Endothelial cell of hepatic sinusoid (primary cell): ENCODE results near the gene CHST1.

Source experiments
- in situ Hi-C: cut with HindIII; loops from 2 replicates; pipeline ENCODE4 v1.10.0; 2017; ENCODE audit warnings: low sequenced_read_pairs

The CHST1 gene

DNA sequence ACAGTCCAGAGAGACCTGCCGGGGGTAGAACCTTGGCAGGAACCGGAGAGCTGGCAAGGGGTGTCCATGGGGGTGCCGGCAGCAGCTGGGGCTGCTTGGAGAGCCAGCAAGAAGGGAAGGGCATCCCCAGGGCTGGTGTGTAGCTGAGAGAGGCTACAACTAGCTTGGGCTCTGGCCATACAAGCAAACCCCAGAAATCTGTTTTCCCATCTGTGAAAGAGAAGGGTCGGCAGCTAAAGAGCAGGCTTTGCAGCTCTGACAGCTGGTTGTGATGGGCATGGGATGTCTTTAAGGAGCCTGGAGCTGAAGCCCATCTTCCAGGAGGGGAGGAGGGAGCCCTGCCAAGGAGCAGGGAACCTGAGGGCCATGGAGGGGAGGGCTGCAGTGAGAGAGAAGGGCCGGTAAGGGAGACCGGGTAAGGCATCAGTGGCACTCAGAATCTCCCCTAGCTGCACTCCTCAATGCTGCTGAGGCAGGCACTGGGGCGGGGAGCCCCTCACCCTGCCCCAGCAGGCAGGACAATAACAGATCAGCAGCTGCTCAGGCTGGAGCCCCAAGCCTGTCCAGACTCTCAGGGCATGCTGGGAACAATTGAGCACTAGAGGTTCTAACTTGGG, 3.9 kb downstream of the CHST1 start:
- in situ Hi-C loops, result loop anchor here (5.0 kb wide), 1 partner anchor 269 kb away; no protein-coding TSS in a partner anchor

DNA sequence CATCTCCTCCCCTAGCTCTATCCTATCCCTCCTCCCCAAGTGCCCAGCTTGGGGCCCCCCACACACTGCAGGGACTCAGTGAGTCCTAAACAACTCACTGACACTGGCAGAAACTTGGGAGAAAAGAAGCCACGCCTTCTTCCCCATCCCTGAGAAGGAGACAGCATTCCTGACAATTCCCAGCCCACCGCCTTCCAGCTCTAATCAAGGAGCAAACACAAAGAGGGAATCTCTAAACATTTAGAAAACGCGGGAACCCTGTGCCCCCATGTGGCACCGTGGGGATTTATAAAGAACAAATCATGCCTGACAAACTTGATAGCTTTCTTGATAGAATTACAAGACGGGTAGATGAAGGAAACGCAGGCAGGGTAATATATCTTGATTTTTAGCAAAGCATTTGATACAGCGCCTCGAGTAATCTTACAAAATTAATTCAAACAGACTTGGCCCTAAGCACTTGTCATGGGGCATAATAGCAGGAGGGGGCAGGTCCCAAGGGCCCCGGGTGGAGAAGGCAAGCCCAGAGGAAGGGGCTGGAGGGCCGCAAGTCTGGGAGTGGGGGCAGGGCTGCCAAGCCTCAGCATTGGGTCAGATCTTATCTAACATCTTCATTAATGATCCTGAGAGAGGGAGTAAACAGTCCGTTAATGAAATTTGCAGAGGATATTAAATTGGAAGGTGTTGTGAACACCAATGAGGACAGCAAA, 4.5 kb downstream of the CHST1 start:
- in situ Hi-C loops, result loop anchor here (5.0 kb wide), 1 partner anchor 269 kb away; no protein-coding TSS in a partner anchor

GRCh38 chr11:45659818-45660160, 5.6 kb downstream of the CHST1 start:
- in situ Hi-C loops, result loop anchor here (5.0 kb wide), 1 partner anchor 267 kb away; no protein-coding TSS in a partner anchor

GRCh38 chr11:45659031-45659817, 6.2 kb downstream of the CHST1 start:
- in situ Hi-C loops, result no loop called here

GRCh38 chr11:45658292-45658991, 7.0 kb downstream of the CHST1 start:
- in situ Hi-C loops, result no loop called here

- in situ Hi-C loops, result no loop called here
These were observed 7.7 kb downstream of the CHST1 start for GRCh38 chr11:45657496-45658260.

DNA sequence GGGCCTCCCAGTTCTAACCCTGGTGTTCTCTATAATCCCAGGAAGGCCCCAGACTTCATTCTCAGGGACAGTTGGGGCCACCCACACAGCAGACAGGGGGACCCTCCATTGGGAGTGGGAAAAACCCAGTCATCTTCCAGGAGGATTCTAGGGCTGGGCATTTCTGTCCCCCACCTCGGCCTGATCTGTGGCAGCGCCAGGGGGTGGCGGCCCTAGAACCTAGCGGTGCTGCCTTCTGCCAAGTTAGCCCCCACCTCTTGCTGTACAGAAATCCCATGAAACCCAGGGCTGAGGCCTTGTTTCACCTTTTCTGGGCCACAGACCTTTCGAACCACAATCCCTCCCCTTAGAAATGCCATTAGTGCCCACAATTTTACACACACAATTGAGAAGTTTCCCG, 9.6 kb downstream of the CHST1 start:
- in situ Hi-C loops, result no loop called here

DNA sequence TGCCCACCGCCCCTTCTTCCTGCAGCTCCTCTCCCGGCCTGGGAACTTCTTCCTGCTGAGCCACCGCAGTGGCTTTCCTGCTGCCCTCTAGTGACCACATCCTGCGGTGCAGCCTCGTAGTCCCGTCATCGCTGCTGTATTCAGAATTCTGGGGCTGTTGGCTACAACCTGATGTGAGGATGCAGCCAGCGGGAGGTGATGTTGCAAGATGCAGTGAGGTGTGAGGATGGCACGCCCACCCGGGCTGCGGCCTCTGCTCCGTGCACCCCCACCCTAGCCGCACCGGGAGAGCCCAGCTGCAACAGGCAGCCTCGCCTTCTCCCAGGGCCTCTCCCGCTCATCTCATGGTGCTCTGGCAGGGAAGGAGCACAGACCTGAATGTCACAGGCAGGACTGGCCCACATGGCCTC, 10.1 kb downstream of the CHST1 start:
- in situ Hi-C loops, result no loop called here

DNA sequence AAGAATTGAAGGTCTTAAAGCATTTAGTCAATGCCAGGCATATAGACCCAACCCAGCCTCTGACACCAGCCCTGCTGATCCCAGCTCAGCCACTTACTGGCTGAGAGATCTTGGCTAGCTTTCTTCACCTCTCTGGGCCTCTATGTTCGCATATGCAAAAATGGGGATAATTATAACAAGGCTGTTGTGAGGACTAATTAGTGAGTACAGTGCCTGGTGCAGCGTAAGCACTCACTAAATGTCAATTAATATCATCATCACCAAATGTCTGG, 10.5 kb downstream of the CHST1 start:
- in situ Hi-C loops, result no loop called here

DNA sequence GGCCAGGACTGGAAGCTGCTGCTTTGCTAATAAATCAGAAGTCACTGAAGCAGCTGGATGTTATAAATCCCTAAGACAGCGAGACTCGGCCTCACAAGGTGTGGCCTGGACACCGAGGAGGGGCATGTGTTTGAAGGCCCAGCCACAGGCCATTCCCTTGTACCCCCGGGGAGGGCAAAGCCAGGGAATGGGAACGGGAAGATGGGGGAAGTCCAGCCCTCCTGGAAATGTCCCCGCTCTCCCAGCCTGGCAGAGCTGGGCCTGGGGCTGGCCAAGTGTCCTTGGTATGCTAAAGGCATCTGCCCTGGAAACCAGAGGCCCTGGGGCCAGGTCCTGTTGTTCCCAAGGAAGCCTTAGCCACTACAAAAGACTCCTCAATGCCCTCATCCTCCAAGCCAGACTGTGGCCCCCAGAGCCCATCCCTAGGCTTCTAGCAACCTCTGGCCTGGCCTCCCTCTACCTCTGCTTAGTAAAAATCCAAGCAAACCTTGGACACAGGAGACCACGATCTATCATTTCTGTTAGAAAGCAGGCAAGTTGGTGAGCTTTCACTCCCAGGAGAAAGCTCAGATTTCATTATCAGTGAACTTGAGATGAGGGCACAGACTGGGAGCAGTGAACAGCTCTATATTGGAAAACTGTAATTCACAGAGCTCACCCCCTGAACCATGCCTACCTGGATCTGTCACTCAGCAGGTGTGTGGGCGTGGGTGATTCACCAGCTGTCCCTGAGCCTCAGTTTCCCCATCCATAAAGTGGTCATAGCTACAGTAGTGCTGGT, 11.0 kb downstream of the CHST1 start:
- in situ Hi-C loops, result no loop called here

DNA sequence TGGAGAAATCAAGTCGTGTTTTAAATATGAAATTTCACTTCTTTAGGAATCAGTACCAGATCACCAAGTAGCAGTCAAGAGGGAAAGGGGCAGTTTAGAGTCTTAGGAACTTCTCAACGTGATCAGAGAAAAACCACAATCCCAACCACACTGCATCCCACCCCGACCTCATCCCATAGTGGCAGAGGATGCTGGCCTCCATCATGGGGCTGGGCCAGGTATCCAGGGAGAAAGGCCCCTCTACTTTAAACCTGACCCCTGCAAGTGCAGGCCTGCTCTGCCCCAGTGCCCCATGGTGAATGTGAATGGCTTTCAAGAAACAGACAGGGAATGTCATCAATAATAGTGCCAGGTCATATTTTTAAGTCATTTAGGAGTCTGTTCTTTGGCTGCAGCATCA, 12.1 kb downstream of the CHST1 start:
- in situ Hi-C loops, result no loop called here

GRCh38 chr11:45652781-45653180, 12.6 kb downstream of the CHST1 start:
- in situ Hi-C loops, result no loop called here

GRCh38 chr11:45651841-45652749, 13.3 kb downstream of the CHST1 start:
- in situ Hi-C loops, result no loop called here

- in situ Hi-C loops, result no loop called here
These were observed 14.3 kb downstream of the CHST1 start for GRCh38 chr11:45651156-45651555.

- in situ Hi-C loops, result no loop called here
These were observed 15.0 kb downstream of the CHST1 start for GRCh38 chr11:45650166-45651095.

- in situ Hi-C loops, result no loop called here
These were observed 15.8 kb downstream of the CHST1 start for GRCh38 chr11:45649544-45650165.

DNA sequence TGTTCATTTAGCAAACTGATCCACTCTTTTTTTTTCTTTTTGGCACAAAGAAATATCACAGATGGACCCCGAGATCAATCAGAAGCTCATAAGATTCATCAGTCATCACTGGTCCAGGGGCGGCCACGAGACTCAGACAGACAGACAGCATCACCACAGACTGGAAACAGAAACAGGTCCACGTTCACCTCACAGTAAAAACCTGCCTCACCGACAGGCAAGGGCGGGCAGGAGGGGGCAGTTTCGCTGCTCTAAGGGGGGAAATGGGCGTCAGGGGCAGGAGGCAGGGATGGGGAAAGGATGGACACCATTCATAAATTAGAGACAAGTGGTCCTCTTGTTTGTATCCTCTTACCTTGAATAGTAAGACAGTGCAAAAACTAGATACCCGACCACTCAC, 16.5 kb downstream of the CHST1 start:
- in situ Hi-C loops, result no loop called here
